NCI-H1092 treated with DMSO at 0.1 percent for 48 hours (cell line): ENCODE results near the gene LLPH.

Experiments used
- DNase-seq: peaks from one replicate; lab custom pipeline; 2025; lab: John Stamatoyannopoulos, UW

Gene LLPH

DNA sequence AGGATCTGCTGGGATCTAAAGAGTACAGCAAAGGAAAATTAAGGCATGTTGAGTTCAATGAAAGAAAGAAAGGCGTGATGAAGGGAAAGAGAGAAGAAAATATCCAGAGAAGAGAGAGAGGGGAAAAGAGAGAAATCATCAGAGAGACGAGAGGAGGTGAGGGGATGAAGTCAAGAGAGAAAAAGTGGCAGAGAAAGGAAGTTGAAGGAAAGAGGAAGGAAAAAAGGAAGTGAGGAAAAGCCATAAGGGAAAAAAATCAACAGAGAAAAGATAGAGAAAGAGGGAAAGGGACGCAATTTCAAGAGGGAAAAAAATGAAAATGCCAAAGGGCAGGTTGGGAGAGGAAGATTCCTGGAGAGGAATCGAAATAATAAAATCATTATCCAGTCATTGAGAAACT lies 40.4 kb downstream of the LLPH start:
- DNase-seq = no peak

DNA sequence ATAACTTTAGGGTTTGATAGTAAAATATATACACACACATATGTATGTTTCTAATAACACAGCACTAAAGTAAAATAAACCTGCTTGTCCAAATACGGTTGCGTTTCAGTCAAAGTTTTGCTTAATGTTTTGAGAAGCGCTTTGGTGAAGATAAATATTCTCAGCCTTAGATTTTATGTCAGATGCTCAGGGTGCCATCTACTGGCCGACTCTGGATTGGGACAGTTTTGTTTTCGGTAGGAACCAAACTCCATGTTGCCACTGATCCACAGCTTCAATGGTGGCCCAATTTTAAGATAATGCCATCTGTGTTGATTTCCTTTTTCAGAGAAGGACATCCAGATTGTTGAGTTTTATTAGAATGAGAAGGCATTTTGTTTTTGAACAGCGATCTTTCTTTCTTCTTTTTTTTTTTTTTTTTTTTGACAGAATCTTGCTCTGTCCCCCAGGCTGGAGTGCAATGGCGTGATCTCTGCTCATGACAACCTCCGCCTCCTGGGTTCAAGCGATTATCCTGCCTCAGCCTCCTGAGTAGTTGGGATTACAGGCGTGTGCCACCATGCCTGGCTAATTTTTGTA lies 43.1 kb downstream of the LLPH start:
- peak; percentile 4 for DNase-seq

DNA sequence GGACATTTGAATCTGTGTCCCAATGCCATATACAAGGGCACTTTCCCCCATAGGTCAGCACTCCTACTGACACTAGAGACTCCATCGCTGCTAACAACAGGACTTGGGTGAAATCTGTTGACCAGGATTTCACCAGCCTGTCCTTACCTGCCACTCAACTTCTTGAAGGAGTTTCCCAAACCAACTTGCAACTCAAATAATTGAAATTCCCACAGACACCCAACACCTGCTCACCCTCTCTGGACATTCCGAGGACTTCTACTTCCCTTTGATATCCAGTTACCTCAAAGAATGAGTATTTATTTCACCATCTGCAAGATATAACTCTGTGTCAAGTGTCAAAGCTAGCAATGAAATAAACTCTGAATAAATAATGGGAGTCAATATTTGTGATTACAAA lies 44.6 kb downstream of the LLPH start:
- no peak for DNase-seq

DNA sequence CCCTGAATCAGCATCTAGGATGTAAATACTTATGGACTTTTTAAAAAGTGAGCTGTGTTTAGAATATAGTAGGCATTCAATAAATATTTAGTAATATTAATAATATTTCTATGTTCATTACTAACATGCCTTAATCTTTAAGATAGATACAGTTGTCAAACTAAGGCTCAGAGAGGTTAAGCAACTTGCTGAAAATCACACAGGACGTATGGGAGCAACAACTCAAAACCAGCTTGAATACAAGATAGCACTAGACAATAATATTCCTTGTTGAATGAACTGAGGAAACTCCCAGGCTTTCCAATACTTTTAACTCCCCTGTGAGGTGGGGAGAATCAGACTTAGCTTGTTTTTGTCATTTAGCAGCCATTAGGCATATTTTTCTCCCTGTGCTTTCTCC lies 45.3 kb downstream of the LLPH start:
- no peak for DNase-seq

DNA sequence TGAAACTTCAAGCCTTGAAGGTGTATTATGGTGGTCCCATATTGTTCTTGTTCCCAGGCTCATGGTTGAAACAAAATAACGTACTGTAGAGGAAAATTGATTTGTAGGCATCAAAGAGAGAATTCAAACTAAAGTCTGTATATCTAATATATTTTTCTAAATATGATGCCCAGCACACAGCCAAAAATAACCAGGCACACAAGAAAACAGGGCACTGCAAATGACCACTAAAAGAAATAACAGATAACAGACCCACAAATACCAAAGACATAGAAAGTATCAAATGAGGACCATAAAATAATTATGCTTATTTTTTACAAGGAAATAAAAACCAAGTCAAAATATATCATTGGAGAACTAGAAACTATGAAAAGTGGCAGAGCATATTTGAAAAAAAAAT lies 46.8 kb downstream of the LLPH start:
- no peak for DNase-seq

DNA sequence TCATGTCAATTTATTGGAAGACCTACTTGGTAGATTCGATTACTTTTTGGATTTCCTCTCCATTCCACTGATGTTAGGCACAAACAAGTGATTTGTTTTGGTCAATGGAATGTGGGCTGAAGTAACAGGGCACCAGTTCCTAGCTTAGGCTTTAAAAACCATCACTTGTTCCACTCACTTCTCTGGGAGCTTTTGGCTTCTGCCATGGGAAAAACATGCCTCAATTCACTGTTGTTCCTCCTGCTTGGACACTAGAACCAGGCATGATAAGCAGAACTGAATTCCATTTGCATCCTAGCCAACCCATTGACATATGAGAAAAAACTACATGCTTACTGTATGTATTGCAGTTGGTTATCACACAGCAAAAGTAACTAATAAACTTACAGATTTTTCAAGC lies 47.8 kb downstream of the LLPH start:
- DNase-seq = no peak

DNA sequence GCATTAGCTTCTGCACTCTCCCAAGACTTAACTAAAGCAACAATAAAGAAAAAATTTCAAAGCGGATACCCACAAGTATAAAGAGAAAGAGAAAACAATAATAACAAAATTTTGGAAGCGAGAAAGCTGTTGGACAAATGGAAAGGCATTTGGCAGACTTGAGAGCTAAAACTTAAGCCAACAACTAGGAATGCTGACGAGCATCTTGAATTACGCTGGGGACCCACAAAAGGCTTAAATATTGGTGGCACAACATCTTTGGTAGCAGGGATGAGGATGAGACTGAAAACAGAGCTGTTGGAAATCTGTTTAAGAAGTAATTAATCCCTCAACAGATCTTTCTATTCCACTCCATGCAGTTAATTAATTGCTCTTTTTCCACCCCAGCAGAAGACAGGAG lies 49.8 kb downstream of the LLPH start:
- no peak for DNase-seq

DNA sequence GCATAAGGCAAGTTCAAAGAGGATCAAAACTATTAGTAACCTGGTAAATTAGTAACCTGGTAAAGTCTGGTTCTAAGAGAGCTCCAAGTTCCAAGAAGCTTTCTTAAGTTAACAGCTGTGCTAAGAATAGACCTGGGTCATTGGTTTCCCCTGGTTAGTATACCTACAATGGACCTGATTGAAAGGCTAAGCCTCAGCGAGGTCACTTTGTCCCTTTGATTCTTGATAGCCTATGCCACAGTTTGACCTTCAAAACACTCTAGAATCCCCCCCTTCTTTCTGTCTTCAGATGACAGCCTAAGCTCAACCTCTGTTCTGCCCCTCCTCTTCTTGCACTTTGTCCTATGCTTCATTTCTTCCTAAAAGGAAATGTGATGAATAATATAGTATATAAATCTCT lies 53.0 kb downstream of the LLPH start:
- DNase-seq = no peak

DNA sequence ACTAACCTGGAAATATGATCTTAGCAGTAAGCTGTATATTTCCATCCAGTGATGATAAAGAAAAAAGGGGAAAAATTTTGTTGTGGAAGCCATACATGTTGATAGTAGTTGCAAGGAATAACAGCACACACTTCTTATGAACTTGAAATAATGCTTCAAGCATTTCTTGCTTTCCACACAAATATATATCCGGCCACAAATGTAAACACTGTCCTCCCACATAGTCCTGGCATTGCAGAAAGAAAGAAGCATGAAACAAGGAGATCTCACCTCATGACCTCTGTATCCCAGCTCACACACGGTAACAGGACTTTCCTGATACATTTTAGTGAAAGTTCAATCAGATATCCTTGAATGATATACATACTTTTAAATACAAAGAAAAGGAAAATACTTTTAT lies 56.0 kb downstream of the LLPH start:
- DNase-seq = no peak

DNA sequence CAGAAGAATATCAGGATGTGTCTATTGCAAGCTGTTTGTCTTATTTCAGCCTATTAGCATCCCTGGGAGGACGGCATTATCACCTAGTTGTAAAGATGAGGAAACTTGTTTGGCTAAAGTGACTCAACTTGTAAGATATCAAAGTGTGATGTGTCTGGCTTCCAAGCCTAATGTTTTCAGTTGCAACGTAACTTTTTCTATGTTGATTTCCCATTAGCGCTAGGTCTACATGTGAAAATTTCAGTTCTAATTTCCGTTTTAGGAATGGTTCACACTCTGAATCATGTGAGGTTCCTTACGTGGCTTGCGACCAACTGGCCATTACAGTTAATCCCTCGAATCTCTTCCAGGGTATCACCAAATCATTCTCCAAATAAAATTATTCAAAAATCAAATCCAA lies 58.0 kb downstream of the LLPH start:
- DNase-seq = no peak

DNA sequence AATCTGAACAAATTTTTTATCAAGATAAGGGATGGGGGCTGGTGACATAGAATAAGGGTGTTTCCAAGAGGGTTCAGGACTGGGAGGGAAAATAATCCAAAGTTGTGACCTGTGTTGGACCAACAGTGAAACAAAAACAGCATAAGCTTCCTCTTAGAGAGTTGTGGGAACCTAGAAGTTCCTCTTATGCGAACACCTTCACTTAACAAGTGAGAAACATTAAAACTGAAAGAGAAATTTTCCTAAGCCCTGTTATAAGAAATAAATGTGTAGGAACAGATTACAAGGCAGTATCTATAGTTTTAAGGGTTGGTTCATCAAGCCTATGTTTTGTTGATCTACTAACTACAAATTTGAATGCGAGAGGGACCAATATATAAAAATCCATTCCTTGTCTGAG lies 58.4 kb downstream of the LLPH start:
- DNase-seq = no peak

DNA sequence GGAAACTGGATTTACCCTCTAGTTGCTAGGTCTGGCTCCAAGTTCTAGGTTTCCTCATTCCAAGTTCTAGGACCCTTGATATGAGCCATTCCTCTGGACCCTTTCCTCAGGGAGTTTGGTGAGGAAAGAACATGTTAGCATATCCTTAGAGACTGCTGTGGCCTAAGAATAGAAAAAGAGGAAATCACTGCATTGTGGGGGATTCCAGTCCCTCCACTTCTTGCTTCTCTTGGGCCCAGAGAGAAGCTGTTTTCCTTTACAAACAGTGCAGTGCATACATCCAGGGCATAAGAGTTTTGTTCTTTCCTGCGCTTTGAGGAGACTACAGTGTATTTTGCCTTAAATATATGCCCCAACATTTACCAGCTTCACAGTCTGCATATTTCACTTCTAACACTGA lies 59.0 kb downstream of the LLPH start:
- no peak for DNase-seq

DNA sequence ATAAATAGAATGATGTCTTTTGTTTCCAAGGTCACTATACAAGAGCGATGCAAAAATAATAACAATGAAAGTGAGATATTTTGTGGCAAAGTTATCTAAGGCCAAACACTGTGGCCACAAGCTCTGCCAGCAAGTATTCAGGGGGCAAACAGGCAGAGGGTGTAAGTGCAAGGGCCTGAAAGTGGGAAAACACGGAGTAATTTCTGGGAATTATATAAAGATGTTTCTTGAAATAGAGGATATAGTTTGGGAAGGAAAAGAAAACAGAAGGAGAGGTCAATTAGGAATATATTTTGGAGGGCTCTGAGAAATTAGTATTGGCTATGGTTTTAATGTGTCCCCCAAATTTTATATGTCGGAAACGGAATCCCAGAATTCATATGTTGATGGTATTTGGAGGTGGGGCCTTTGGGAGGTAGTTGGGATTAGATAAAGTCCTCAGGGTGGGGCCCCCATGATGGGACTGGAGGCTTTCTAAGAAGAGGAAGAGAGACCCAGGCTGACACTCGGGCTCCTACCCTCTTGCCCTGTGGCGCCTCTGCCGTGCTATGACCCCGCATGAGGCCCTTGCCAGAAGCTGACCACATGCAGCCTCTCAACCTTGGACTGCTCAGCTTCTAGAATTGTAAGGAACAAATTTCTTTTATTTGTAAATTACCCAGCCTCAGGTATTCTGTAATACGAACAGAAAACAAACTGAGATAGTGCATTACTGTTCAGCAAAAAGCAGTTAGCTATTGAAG lies 60.0 kb downstream of the LLPH start:
- DNase-seq = no peak

DNA sequence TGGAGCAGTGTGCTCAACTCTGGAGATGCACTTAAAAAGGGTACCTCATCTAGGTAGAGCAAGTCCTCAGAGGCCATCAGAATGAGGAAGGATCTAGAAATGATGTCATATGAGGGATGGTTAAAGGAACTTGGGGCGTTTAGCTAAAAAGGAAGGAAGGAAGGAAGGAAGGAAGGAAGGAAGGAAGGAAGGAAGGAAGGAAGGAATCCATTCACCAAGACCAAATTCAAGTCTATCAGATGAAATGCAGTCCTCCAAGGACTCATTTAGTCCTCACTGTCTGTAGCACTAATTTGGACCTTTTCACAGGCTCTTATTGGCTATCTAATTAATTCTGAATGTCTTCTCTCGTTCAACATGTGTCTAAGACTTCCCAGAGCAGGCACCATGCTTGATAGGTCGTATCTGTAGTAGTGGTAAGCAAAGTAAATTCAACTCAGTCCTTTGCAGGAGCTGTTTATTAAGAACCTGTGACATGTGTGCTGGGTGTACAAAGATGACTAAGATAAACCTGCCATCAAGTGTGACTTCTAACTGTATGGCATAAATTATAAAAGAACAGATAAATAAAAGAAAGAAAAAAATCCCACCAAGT lies 63.5 kb downstream of the LLPH start:
- no peak for DNase-seq
